Subcutaneous adipose tissue (tissue), 4 donors: Measurements from ENCODE around the gene TRIM38. TPM values are rescaled to one million over a fixed set of nuclear protein-coding genes. Genes with fewer than 3 reads are reported as not detected.

Experiments used
- total RNA-seq, 4 donors: library from RNA; depleted of rRNA; stranded (reverse); fragments of >200 nt; gene quantifications; one replicate each; pipeline ENCODE4 v1.1.0, GENCODE V29; 2016
- TF ChIP-seq, protein P1 (sequence below): fragments of 450-650 bp; IDR thresholded peaks from one replicate; pipeline ENCODE4 v1.5.1; 2016; ENCODE audit warnings: low read depth, mild to moderate bottlenecking, control low read depth, antibody characterized with exemption, moderate library complexity

TRIM38 gene, protein sequence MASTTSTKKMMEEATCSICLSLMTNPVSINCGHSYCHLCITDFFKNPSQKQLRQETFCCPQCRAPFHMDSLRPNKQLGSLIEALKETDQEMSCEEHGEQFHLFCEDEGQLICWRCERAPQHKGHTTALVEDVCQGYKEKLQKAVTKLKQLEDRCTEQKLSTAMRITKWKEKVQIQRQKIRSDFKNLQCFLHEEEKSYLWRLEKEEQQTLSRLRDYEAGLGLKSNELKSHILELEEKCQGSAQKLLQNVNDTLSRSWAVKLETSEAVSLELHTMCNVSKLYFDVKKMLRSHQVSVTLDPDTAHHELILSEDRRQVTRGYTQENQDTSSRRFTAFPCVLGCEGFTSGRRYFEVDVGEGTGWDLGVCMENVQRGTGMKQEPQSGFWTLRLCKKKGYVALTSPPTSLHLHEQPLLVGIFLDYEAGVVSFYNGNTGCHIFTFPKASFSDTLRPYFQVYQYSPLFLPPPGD
- total RNA-seq = 10 to 100 TPM; 10.2 to 20.4 (median 11.2) TPM

- TF ChIP-seq, protein P1, sequence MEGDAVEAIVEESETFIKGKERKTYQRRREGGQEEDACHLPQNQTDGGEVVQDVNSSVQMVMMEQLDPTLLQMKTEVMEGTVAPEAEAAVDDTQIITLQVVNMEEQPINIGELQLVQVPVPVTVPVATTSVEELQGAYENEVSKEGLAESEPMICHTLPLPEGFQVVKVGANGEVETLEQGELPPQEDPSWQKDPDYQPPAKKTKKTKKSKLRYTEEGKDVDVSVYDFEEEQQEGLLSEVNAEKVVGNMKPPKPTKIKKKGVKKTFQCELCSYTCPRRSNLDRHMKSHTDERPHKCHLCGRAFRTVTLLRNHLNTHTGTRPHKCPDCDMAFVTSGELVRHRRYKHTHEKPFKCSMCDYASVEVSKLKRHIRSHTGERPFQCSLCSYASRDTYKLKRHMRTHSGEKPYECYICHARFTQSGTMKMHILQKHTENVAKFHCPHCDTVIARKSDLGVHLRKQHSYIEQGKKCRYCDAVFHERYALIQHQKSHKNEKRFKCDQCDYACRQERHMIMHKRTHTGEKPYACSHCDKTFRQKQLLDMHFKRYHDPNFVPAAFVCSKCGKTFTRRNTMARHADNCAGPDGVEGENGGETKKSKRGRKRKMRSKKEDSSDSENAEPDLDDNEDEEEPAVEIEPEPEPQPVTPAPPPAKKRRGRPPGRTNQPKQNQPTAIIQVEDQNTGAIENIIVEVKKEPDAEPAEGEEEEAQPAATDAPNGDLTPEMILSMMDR = no peak
These were observed at the start of gene TRIM38 for GRCh38 chr6:25962149-25963127. Gene TRIM38, plus strand, starts transcription at chr6:25962802. Its CDS starts 3,721 bp downstream, at chr6:25966523.

DNA sequence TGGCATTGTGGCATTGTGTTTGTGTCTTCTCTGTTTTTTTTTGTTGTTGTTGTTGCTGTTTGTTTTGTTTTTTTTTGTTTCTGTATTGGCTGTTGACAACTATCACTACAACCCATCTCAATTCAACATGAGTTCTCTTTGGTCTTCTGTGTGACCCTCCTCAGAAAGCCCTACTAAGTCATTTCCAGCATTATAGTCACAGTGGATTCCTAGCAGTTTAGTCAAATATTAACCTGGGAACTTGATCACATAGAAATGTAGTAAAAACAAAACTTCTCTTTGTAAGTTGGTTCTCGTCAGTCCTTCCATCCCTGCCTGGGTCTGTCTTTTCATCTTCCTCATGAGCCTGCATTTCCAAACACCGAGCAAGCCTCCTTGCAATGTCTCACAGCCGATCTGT, 48.9 kb upstream of the TRIM38 start:
- TF ChIP-seq, protein P1 = no peak

- TF ChIP-seq, protein P1 = no peak
These were observed 46.3 kb upstream of the TRIM38 start for GRCh38 chr6:25916330-25916729.

- TF ChIP-seq, protein P1 = no peak
These were observed 45.7 kb upstream of the TRIM38 start for GRCh38 chr6:25916789-25917490.

GRCh38 chr6:25918083-25918683, 44.4 kb upstream of the TRIM38 start:
- TF ChIP-seq, protein P1 = no peak

GRCh38 chr6:25919657-25920056, 42.9 kb upstream of the TRIM38 start:
- TF ChIP-seq, protein P1 = no peak
